Uterus (tissue), 4 donors: Measurements from ENCODE around the gene CDH8. TPM values are rescaled to one million over a fixed set of nuclear protein-coding genes. Genes with fewer than 3 reads are reported as not detected.
"Not testable (repeated sequence)": the region's sequence is repeated elsewhere in the genome, so short reads cannot be mapped to it uniquely, and the experiment has no call there.

Experiments used
- DNase-seq, 2 donors: peaks; one replicate each; pipeline ENCODE4 v3.0.0-alpha.2; 2019 to 2020
- H3K27ac ChIP-seq, 2 donors: fragments of 200-600 bp; sonication (generic); 1 replicate in 1 of 2; 2 replicates in 1 of 2; pipeline ENCODE4 v1.5.1; 2016 to 2018
- H3K27me3 ChIP-seq, 2 donors: fragments of 200-600 bp; sonication (generic); one replicate each; pipeline ENCODE4 v1.5.1; 2018 to 2019; ENCODE audit warnings: control low read depth in 1 of 2
- H3K36me3 ChIP-seq, 2 donors: fragments of 200-600 bp; sonication (generic); one replicate each; pipeline ENCODE4 v1.5.1; 2019; ENCODE audit warnings: control low read depth in 1 of 2
- H3K4me1 ChIP-seq, 2 donors: fragments of 200-600 bp; sonication (generic); one replicate each; pipeline ENCODE4 v1.5.1; 2018 to 2019; ENCODE audit warnings: control low read depth in 1 of 2
- H3K4me3 ChIP-seq, 2 donors: fragments of 200-600 bp; sonication (generic); 1 replicate in 1 of 2; 2 replicates in 1 of 2; pipeline ENCODE4 v1.5.1; 2018 to 2019; ENCODE audit warnings: mild to moderate bottlenecking in 1 of 2
- H3K9me3 ChIP-seq, 2 donors: fragments of 200-600 bp; sonication (generic); one replicate each; pipeline ENCODE4 v1.5.1; 2019; ENCODE audit warnings: control low read depth in 1 of 2
- CTCF ChIP-seq, 4 experiments: fragments of 200-600 bp in 2 of 4; fragments of 450-650 bp in 2 of 4; sonication (generic) in 2 of 4; IDR thresholded peaks; one replicate each; pipeline ENCODE4 v1.5.1; 2016 to 2019; ENCODE audit warnings: antibody characterized with exemption in 4 of 4, mild to moderate bottlenecking in 2 of 4, moderate library complexity in 1 of 4
- POLR2A ChIP-seq, 2 donors: fragments of 450-650 bp; IDR thresholded peaks; one replicate each; pipeline ENCODE4 v1.6.1; 2016; ENCODE audit warnings: antibody characterized with exemption in 2 of 2, mild to moderate bottlenecking in 1 of 2, moderate library complexity in 1 of 2
- intact Hi-C: fragments of 100-400 bp; cut with DNase I; formaldehyde crosslinking; loops from one replicate; pipeline ENCODE4 v1.15.1; 2023; ENCODE audit warnings: low total_unique reads
- total RNA-seq, 4 donors: library from RNA; depleted of rRNA in 3 of 4; stranded (reverse); fragments of >200 nt in 3 of 4; gene quantifications; one replicate each; pipeline versions ENCODE4 v1.1.0 to v1.2.4, GENCODE V29; 2014 to 2023
- donor health status: DM: yes; HTN: yes; CAD: no.

The CDH8 gene
- total RNA-seq, 4 donors from 2014 or later, result 2.0 to 6.0 TPM; not detected in 2

- H3K4me1 ChIP-seq, result no peaks in the 10 kb centered on the region
- no peaks in the 10 kb centered on the region for H3K36me3 ChIP-seq
- DNase-seq, result no peak
- H3K27ac ChIP-seq, result no peak overlapping the region
- no peaks in the 10 kb centered on the region for H3K27me3 ChIP-seq
- H3K9me3 ChIP-seq, result no peaks in the 10 kb centered on the region
- no peak for TF ChIP-seq CTCF (IDR thresholded peaks at IDR 0.05)
- no peak for TF ChIP-seq POLR2A (IDR thresholded peaks at IDR 0.05)
- H3K4me3 ChIP-seq, result no peak overlapping the region
- intact Hi-C loops, result no loop called here
Observed at GRCh38 chr16:61721544-61721943, 314.7 kb downstream of the CDH8 start.

GRCh38 chr16:61715393-61715792 is 320.8 kb downstream of the CDH8 start:
- Histone ChIP-seq H3K9me3 (no peaks in the 10 kb centered on the region), H3K27me3 (no peaks in the 10 kb centered on the region), H3K36me3 (no peaks in the 10 kb centered on the region), H3K4me3 (no peak overlapping the region), H3K4me1 (no peaks in the 10 kb centered on the region), H3K27ac (no peak overlapping the region)
- intact Hi-C loops, result no loop called here
- TF ChIP-seq CTCF (IDR thresholded peaks at IDR 0.05) (no peak), POLR2A (IDR thresholded peaks at IDR 0.05) (no peak)
- DNase-seq, result no peak

GRCh38 chr16:61713787-61714186 is 322.5 kb downstream of the CDH8 start:
- TF ChIP-seq POLR2A (IDR thresholded peaks at IDR 0.05), result no peak
- Histone ChIP-seq H3K27ac (no peak overlapping the region), H3K4me3 (no peak overlapping the region), H3K4me1 (no peaks in the 10 kb centered on the region), H3K36me3 (no peaks in the 10 kb centered on the region), H3K9me3 (no peaks in the 10 kb centered on the region), H3K27me3 (no peaks in the 10 kb centered on the region)
- DNase-seq, result no peak
- intact Hi-C loops, result no loop called here

GRCh38 chr16:61699640-61700039 is 336.6 kb downstream of the CDH8 start:
- H3K27ac ChIP-seq, H3K9me3 ChIP-seq, intact Hi-C loops, H3K4me1 ChIP-seq, DNase-seq, H3K36me3 ChIP-seq, H3K4me3 ChIP-seq, H3K27me3 ChIP-seq: not testable (repeated sequence)

GRCh38 chr16:61684541-61684940 is 351.7 kb downstream of the CDH8 start:
- no peaks in the 10 kb centered on the region for H3K27me3 ChIP-seq
- TF ChIP-seq POLR2A (IDR thresholded peaks at IDR 0.05), result no peak
- no peak for TF ChIP-seq CTCF (IDR thresholded peaks at IDR 0.05)
- no peaks in the 10 kb centered on the region for H3K9me3 ChIP-seq
- no peak for DNase-seq
- H3K4me1 ChIP-seq, result no peaks in the 10 kb centered on the region
- intact Hi-C loops, result no loop called here
- H3K36me3 ChIP-seq, result no peaks in the 10 kb centered on the region
- no peak overlapping the region for H3K27ac ChIP-seq
- H3K4me3 ChIP-seq, result no peak overlapping the region

- no peaks in the 10 kb centered on the region for H3K27me3 ChIP-seq
- no peaks in the 10 kb centered on the region for H3K9me3 ChIP-seq
- TF ChIP-seq POLR2A (IDR thresholded peaks at IDR 0.05), result no peak
- no peak for TF ChIP-seq CTCF (IDR thresholded peaks at IDR 0.05)
- no peaks in the 10 kb centered on the region for H3K4me1 ChIP-seq
- no peak overlapping the region for H3K27ac ChIP-seq
- H3K36me3 ChIP-seq, result no peaks in the 10 kb centered on the region
- H3K4me3 ChIP-seq, result no peak overlapping the region
- intact Hi-C loops, result no loop called here
- no peak for DNase-seq
Observed at GRCh38 chr16:61681673-61682072, 354.6 kb downstream of the CDH8 start.
